HepG2 (cell line): ENCODE measurements around the gene TRIO. TPM values are rescaled to one million over a fixed set of nuclear protein-coding genes. Genes with fewer than 3 reads are reported as not detected.

ENCODE experiments used
- FOXP4 ChIP-seq: sonication (generic); formaldehyde crosslinking; IDR thresholded peaks from 2 replicates; pipeline ENCODE4 v1.4.0; 2020; ENCODE audit warnings: missing genetic modification reagents
- MNT ChIP-seq: fragments of 450-650 bp; IDR thresholded peaks from 2 replicates; pipeline ENCODE4 v1.6.1; 2016
- NFE2 ChIP-seq: sonication (generic); formaldehyde crosslinking; IDR thresholded peaks from 2 replicates; pipeline ENCODE4 v1.4.0; 2020; ENCODE audit warnings: missing genetic modification reagents
- NR2F6 ChIP-seq, 2 experiments: IDR thresholded peaks; 2 replicates each; pipeline ENCODE4 v1.6.1; 2016; ENCODE audit warnings: antibody characterized with exemption in 1 of 2, mild to moderate bottlenecking in 1 of 2
- PLSCR1 ChIP-seq: sonication (generic); formaldehyde crosslinking; IDR thresholded peaks from 2 replicates; pipeline ENCODE4 v1.5.0; 2020; ENCODE audit warnings: missing genetic modification reagents, mild to moderate bottlenecking, borderline replicate concordance
- POLR2A ChIP-seq, 2 experiments: IDR thresholded peaks; 2 replicates each; pipeline ENCODE4 v1.6.1; 2011; ENCODE audit warnings: low read depth in 2 of 2, low read length in 2 of 2, mild to moderate bottlenecking in 1 of 2, moderate library complexity in 1 of 2; ENCODE audit not compliant: insufficient read depth in 1 of 2
- SMARCE1 ChIP-seq: fragments of 450-650 bp; IDR thresholded peaks from 2 replicates; pipeline ENCODE4 v1.6.1; 2017; ENCODE audit warnings: borderline replicate concordance
- STAT5B ChIP-seq: sonication (generic); formaldehyde crosslinking; IDR thresholded peaks from 2 replicates; pipeline ENCODE4 v1.4.0; 2020; ENCODE audit warnings: missing genetic modification reagents
- THAP7 ChIP-seq: sonication (generic); formaldehyde crosslinking; IDR thresholded peaks from 2 replicates; pipeline ENCODE4 v1.8.1; 2023; ENCODE audit warnings: mild to moderate bottlenecking, missing genetic modification reagents
- ZBTB25 ChIP-seq: IDR thresholded peaks from 2 replicates; pipeline ENCODE4 v1.6.1; 2018; ENCODE audit warnings: missing genetic modification reagents
- ZFP36L2 ChIP-seq: sonication (generic); formaldehyde crosslinking; IDR thresholded peaks from 2 replicates; pipeline ENCODE4 v1.4.0; 2020; ENCODE audit warnings: missing genetic modification reagents
- ZFX ChIP-seq: sonication (generic); formaldehyde crosslinking; IDR thresholded peaks from 2 replicates; pipeline ENCODE4 v1.4.0; 2020; ENCODE audit warnings: mild to moderate bottlenecking, low read depth, missing genetic modification reagents, moderate library complexity
- ZNF350 ChIP-seq: sonication (generic); formaldehyde crosslinking; IDR thresholded peaks from 2 replicates; pipeline ENCODE4 v1.4.0; 2020; ENCODE audit warnings: mild to moderate bottlenecking, low read depth, missing genetic modification reagents, borderline replicate concordance
- ZNF550 ChIP-seq: sonication (generic); formaldehyde crosslinking; IDR thresholded peaks from 2 replicates; pipeline ENCODE4 v1.4.0; 2020; ENCODE audit warnings: mild to moderate bottlenecking, missing genetic modification reagents, borderline replicate concordance
- ZNF552 ChIP-seq: sonication (generic); formaldehyde crosslinking; IDR thresholded peaks from 2 replicates; pipeline ENCODE4 v1.9.0; 2022; ENCODE audit warnings: missing genetic modification reagents, mild to moderate bottlenecking, borderline replicate concordance
- ZNF598 ChIP-seq: sonication (generic); formaldehyde crosslinking; IDR thresholded peaks from 2 replicates; pipeline ENCODE4 v1.5.1; 2020; ENCODE audit warnings: mild to moderate bottlenecking, missing genetic modification reagents, borderline replicate concordance
- ZNF713 ChIP-seq: sonication (generic); formaldehyde crosslinking; IDR thresholded peaks from 2 replicates; pipeline ENCODE4 v1.4.0; 2020; ENCODE audit warnings: mild to moderate bottlenecking, missing genetic modification reagents
- polyA plus RNA-seq, 8 experiments: library from polyadenylated mRNA; depleted of rRNA in 3 of 8; stranded (reverse) in 7 of 8; unstranded in 1 of 8; fragments of >200 nt; fragmentation: Illumina TruSeq in 4 of 8; extraction: Trizol in 4 of 8; gene quantifications; 2 replicates each; pipeline versions ENCODE4 v1.2.1 to v1.2.3, GENCODE V29; 2011 to 2016; ENCODE audit warnings: low read depth in 4 of 8, missing spikeins in 1 of 8, mixed read lengths in 1 of 8; ENCODE audit not compliant: insufficient read depth in 1 of 8
- total RNA-seq, 5 experiments: library from RNA; depleted of rRNA; stranded (reverse); fragments of >200 nt; fragmentation: Illumina TruSeq; extraction: Trizol; gene quantifications; 2 replicates each; pipeline ENCODE4 v1.2.3, GENCODE V29; 2016; ENCODE audit warnings: low read depth in 1 of 5
- TF ChIP-seq, protein P1 (sequence below): sonication (generic); formaldehyde crosslinking; IDR thresholded peaks from 2 replicates; pipeline ENCODE4 v1.4.0; 2020; ENCODE audit warnings: missing genetic modification reagents
- TF ChIP-seq, protein P2 (sequence below): IDR thresholded peaks from 2 replicates; pipeline ENCODE4 v1.6.1; 2016

The TRIO gene
- total and polyA plus RNA-seq, 2 of the 13 experiments (the other 11 are each of a cell fraction or from before 2014, with no cell fraction given), result 45.2 to 45.9 TPM

- TF ChIP-seq MNT (no peak), ZBTB25 (CRISPR knock-in tag) (no peak), FOXP4 (CRISPR knock-in tag) (peak; percentile 30; the same call in 1 of the 2 replicates), ZFP36L2 (CRISPR knock-in tag) (no peak), STAT5B (no peak), POLR2A (IDR thresholded peaks at IDR 0.05; ENCODE audit: insufficient read depth in 1 of 2, low read depth in 2 of 2, low read length in 2 of 2) (no peak), ZFX (CRISPR knock-in tag) (peak; percentile 46), THAP7 (CRISPR knock-in tag) (no peak), ZNF598 (CRISPR knock-in tag) (0 out of 2 replicates have a peak, but pooled peaks have one; percentile 20), SMARCE1 (no peak), ZNF713 (no peak), ZNF350 (no peak), ZNF550 (CRISPR knock-in tag) (no peak), NFE2 (CRISPR knock-in tag) (no peak), ZNF552 (no peak), NR2F6 (IDR thresholded peaks at IDR 0.05) (no peak), NR2F6 (CRISPR knock-in tag; IDR thresholded peaks at IDR 0.05) (no peak), PLSCR1 (CRISPR knock-in tag) (no peak)
- TF ChIP-seq, protein P1, sequence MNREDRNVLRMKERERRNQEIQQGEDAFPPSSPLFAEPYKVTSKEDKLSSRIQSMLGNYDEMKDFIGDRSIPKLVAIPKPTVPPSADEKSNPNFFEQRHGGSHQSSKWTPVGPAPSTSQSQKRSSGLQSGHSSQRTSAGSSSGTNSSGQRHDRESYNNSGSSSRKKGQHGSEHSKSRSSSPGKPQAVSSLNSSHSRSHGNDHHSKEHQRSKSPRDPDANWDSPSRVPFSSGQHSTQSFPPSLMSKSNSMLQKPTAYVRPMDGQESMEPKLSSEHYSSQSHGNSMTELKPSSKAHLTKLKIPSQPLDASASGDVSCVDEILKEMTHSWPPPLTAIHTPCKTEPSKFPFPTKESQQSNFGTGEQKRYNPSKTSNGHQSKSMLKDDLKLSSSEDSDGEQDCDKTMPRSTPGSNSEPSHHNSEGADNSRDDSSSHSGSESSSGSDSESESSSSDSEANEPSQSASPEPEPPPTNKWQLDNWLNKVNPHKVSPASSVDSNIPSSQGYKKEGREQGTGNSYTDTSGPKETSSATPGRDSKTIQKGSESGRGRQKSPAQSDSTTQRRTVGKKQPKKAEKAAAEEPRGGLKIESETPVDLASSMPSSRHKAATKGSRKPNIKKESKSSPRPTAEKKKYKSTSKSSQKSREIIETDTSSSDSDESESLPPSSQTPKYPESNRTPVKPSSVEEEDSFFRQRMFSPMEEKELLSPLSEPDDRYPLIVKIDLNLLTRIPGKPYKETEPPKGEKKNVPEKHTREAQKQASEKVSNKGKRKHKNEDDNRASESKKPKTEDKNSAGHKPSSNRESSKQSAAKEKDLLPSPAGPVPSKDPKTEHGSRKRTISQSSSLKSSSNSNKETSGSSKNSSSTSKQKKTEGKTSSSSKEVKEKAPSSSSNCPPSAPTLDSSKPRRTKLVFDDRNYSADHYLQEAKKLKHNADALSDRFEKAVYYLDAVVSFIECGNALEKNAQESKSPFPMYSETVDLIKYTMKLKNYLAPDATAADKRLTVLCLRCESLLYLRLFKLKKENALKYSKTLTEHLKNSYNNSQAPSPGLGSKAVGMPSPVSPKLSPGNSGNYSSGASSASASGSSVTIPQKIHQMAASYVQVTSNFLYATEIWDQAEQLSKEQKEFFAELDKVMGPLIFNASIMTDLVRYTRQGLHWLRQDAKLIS (CRISPR knock-in tag), result no peak
- TF ChIP-seq, protein P2, sequence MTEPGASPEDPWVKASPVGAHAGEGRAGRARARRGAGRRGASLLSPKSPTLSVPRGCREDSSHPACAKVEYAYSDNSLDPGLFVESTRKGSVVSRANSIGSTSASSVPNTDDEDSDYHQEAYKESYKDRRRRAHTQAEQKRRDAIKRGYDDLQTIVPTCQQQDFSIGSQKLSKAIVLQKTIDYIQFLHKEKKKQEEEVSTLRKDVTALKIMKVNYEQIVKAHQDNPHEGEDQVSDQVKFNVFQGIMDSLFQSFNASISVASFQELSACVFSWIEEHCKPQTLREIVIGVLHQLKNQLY (CRISPR knock-in tag), result no peak
These were observed 30.0 kb upstream of the TRIO start (continued) for GRCh38 chr5:14112998-14113652.
